NCI-H2227 (cell line): ENCODE measurements around the gene ARID1B.

ENCODE experiments used
- DNase-seq: peaks from one replicate; lab custom pipeline; 2025; ENCODE audit not compliant: unreplicated experiment; lab: John Stamatoyannopoulos, UW

The ARID1B gene

GRCh38 chr6:156850353-156850752 is 73.2 kb downstream of the ARID1B start:
- no peak for DNase-seq

DNA sequence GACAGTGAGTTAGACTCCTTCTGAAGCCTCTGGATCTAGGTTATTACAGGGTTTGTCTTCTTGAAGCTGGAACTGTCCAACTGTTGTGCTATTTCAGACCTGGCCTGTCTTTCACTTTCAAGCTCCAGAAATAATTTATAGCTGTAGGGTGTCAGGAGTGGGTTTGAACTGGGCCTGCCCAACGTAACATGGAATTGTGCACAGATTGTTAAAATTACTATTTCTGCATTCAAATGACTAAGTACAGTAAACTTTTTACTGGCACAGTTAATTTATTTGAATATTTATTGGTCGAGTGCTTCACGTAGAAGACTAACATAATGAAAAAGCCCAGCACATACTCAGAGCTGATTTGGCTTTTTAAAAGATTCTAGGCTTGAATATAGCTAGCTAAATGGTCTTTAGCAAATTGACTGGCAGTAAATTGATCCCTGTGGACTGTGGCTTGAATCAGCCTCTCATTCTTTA is 74.3 kb downstream of the ARID1B start:
- DNase-seq = no peak

GRCh38 chr6:156852147-156852857 is 75.1 kb downstream of the ARID1B start:
- DNase-seq = no peak

GRCh38 chr6:156852858-156853216 is 75.7 kb downstream of the ARID1B start:
- DNase-seq = no peak

DNA sequence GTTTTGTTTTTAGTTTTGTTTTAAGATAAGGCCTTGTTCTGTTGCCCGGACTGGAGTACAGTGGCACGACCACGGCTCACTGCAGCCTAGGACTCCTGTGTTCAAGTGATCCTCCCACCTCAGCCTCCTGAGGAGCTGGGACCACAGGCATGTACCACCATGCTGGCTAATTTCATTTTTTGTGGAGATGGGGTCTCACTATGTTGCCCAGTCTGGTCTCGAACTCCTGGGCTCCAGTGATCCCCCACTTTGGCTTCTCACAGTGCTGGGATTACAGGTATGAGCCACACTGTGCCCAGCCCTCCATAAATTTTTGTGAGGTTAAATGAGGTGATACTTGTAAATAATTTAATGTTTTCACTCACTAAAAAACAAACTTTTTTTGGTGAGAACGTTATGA is 76.6 kb downstream of the ARID1B start:
- no peak for DNase-seq

DNA sequence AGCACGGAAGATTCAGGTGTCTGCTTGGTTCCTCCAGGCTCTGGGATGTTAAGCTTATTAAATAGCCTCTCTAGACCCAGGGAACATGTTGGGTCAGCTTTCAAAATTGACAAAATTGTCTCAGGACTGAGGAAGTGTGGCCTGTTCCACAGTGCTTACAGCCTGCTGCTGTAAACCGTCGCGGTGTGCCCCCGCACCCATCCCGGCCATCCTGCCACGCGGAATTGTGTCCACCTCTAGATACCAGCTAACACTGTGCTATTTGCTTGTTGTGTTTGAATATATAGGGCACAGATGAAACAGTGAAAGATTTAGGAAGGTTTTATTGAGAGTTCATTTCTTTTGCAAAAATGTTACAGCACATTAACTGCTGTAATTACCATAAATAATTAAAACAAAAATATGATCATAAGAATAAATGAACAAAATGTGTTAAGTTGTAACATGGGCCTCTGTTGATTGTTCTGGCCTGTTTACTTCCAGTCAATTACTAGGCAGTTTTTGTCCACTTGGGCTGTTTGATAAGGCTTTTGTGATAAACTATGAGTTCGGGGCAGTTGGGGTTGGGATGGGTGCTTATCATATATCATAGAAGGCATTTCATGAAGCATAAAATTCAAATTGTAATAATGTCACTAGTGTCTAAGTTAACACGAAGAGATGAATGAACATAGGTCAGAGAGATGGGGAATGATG is 77.4 kb downstream of the ARID1B start:
- no peak for DNase-seq

DNA sequence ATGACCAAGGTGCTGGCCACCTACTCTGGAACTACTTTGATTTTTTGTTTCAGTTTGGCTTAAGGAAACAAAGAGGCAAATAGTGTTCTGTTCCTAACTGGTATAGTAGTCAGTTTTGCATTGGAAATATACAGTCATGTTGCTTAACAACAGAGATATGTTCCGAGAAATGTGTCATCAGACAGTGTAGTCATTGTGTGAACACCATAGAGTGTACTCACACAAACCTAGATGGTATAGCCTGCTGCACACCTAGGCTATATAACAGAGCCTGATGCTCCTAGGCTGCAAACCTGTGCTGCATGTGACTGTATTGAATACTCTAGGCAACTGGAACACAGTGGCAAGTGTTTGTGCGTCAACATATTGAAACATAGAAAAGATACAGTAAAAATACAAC is 80.4 kb downstream of the ARID1B start:
- DNase-seq = no peak

GRCh38 chr6:156859686-156860085 is 82.5 kb downstream of the ARID1B start:
- DNase-seq = no peak

DNA sequence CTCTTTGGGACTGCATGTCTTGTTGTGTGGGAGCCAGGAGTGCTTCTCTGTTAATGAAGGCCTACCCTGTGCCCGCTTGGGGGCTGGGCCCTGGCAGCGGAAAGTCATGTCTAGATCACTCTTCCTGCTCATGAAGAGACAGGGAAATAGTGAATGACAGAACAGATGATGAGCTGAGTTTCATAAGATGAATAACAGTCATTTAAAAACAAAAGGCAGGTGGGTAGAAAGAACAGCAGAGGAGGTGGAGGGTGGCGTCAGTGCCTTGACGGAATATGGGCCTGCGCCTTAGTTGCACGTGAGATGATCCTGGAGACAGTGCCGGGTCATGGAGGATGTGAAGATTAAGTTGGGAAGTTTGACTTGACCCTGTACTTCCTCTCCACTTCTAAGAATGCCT is 85.5 kb downstream of the ARID1B start:
- no peak for DNase-seq

DNA sequence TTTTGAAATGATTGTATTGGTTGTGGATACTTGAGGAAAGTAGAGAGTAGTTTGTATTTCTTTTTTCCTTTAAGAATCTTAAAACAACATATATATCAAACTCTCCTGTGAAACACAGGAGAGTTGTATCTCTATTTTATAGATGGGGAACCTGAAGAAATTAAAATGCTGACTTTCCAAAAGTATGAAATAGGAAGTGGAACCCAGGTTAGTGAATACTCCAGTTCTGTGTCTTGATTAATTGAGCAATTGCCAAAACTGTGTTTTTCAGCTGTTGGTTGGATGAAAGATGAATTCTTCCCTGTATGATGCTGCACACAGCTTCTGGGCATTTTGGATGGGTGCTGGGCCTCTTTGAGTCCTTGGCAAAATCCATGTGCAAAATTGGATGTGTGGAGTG is 86.3 kb downstream of the ARID1B start:
- no peak for DNase-seq

DNA sequence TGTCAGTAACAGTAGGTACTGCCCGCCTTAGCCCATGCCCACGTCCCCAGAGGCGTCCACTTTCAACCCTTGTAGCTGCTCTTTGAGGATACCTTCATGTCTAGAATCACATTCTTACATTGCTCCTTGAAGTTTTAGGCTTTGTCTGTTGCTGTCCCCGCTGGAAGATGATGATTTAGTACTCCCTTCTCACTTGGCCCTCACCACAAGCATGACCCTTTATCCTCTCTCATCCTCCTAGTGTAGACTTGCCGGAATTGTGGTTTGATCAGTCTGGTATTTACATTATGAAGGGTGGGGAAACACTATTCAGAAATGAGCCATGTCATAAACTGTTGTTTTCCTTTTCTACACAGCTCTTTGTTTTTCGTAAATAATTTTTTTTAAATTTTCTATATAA is 87.4 kb downstream of the ARID1B start:
- DNase-seq = no peak

- no peak for DNase-seq
Observed at GRCh38 chr6:156865019-156865629, 87.9 kb downstream of the ARID1B start.

- no peak for DNase-seq
Observed at GRCh38 chr6:156866220-156867015, 89.2 kb downstream of the ARID1B start.

GRCh38 chr6:156867121-156867520 is 89.9 kb downstream of the ARID1B start:
- no peak for DNase-seq

DNA sequence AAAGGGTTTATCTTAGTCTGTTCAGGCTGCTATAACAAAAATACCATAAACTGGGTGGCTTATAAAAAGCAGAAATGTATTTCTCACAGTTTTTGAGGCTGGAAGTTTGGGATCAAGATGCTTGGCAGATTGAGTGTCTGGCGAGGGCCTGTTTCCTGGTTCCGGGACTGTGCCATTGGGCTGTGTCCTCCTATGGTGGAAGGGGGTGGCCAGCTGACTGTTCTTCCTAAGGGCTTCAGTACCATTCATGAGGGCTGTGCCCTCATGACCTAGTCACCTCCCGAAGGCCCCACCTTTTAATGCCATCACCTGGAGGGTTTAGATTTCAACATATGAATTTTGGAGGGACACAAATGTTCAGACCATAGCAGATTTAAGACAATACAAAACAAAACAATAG is 91.2 kb downstream of the ARID1B start:
- DNase-seq = no peak

DNA sequence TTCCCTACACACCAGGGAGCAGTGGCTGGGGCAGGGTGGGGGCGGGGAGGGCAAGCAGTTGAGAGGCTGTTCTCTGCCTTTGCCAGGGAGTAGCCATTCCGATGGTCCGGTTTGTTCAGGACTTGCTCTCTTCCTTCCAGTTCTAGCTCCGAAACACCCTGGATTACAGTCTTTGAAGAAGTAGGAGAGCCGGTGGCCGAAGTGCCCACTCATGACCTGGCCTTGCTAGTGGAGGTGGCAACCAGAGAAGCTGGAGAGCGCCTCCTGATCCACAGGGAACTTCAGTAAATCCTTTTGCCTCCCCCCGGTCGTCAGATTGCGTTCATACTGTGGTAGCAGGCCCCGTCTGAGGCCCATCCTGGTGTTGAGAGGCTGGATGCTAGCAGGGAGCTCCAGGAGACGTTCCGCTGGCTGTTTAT is 92.8 kb downstream of the ARID1B start:
- no peak for DNase-seq

DNA sequence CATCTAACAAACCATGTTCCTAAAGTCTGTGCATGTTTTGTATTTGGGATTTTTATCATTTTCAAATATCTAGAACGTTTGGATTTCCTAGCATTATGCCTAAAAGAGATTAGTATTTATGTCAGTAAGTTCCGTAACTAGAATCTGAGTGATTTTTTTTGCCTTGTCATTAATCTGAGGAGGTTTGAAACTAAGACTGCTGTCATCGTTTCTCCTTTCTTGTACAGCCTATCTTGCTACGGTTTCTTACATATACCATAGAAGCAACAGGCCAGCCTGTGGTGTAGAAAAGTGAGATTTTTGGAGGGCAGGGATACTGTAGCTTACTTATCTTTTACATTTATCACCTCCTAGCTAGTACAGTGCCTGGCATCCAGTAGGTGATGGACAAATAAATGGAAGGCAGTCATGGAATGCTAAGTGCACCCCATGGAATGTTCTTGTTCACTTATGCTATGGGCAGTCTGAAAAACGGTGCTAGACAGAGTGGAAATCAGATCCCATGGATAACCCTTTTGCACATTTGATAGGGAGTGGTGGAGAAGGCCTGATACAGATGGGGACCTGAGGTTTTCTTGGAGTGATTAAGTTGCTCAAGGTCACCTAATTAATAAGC is 93.9 kb downstream of the ARID1B start:
- no peak for DNase-seq

GRCh38 chr6:156872903-156873302 is 95.7 kb downstream of the ARID1B start:
- DNase-seq = no peak

- DNase-seq = no peak
Observed at GRCh38 chr6:156873654-156874380, 96.6 kb downstream of the ARID1B start.

GRCh38 chr6:156875062-156875461 is 97.9 kb downstream of the ARID1B start:
- DNase-seq = no peak
